Stimulated activated CD4-positive, alpha-beta T cell treated with anti-CD3 and anti-CD28 coated beads, Interleukin-12 subunit alpha, Interleukin-12 subunit beta, amount 100 ng/mL, for 48 hours (primary cell): ENCODE measurements around the gene SLC16A11.

Experiments
- DNase-seq, 3 donors: peaks; one replicate each; pipeline ENCODE4 v3.0.0-alpha.2; 2020; ENCODE audit warnings: low read depth in 2 of 3, low spot score in 1 of 3

SLC16A11 gene

DNA sequence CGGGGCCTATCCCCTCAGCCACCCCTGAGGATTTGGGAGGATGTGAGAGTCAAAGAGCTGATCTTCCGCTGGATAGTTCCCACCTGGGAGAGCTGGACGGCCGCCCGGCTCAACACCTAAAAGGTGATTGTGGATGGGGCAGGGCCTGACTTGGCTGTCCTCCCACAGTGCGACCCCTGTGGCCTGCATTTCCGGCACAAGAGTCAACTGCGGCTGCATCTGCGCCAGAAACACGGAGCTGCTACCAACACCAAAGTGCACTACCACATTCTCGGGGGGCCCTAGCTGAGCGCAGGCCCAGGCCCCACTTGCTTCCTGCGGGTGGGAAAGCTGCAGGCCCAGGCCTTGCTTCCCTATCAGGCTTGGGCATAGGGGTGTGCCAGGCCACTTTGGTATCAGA, 16.6 kb downstream of the SLC16A11 start:
- no peak for DNase-seq

- DNase-seq = no peak
Observed at GRCh38 chr17:7026471-7027115, 17.3 kb downstream of the SLC16A11 start.

DNA sequence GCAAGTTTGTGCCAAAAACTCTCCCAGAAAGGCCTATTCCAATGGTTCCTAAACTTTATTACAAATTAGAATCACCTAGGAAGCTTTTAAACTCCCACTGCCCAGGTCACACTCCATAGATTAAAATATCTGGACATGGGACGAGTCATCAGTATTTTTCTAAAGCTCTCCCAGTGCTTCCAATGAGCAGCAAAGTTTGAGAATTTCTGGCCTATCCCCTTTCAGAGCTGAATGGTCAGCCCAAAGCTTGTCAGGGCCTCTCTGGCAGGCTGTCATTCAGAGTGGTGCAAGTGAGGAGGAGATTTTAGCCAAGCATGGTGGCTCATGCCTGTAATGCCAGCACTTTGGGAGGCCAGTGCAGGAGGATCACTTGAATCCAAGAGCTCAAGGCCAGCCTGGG, 18.6 kb downstream of the SLC16A11 start:
- DNase-seq = no peak

GRCh38 chr17:7024402-7024785, 19.5 kb downstream of the SLC16A11 start:
- DNase-seq = no peak

DNA sequence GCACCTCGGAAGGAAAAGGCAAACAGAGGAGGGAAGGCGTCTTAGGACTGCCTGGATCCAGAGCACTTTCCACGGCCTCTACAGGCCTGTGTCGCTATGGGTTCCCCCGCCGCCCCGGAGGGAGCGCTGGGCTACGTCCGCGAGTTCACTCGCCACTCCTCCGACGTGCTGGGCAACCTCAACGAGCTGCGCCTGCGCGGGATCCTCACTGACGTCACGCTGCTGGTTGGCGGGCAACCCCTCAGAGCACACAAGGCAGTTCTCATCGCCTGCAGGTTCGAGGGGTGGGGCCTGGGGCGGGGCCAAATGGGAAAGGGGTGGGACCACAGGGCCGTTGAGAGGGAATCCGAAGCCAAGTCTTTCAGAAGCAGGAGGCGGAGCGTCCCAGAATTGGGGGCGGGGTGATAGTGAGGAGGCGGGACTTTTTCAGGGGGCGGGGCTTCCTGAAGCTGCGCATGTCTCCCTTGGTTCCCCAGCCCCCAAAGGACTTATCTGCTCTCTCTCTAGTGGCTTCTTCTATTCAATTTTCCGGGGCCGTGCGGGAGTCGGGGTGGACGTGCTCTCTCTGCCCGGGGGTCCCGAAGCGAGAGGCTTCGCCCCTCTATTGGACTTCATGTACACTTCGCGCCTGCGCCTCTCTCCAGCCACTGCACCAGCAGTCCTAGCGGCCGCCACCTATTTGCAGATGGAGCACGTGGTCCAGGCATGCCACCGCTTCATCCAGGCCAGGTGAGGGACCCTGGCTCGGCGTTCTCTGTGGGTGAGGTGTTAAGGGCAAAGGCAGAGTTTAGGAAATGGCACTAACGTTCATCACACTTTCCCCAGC, 20.1 kb downstream of the SLC16A11 start:
- DNase-seq = peak; percentile 90 to 95 (median 95)

DNA sequence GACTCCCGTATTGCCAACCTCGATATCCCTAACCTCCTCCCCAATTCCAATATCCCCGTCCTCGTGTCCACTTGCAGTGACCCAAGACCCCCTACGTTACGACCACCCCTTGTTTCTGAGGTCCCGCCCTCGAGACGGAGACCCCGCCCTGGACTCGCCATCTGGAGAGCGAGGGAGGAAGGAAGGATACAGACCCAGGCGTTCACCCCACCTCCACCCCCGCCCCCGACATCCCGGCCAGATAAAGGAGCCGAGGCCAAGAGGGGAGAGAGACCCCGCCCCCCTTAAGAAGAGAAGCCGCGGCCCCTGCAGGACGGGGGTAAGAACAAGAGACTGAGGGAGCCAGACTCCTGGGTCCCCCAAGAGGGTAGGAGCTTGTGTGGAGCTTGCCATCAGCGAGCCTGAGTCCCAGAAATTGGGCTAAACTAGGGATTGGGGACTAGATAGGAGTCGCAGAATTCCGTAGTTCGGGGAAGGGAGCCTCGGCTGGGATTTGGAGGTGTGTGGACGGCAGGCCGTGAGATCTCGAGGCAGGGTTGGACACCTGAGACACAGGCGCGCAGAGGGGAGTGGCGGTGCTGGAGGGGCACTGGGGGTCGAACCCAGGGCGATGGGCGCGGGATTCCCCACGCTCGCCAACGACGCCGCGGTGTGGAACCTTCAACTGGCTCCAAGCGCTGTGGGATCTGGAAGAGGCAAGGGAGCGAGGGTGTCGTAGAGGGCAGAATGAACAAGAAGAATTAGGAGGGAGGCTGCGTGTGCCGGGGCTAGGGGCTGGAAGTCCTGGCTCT, 20.9 kb downstream of the SLC16A11 start, which contains the start of gene BCL6B:
Gene BCL6B, plus strand, starts transcription at position 270 of the 791 bp plus-strand sequence. CDS start 622 bp downstream, outside the sequence.
- DNase-seq = no peak

- peak; percentile 65 to 79 (median 76) for DNase-seq
Observed at GRCh38 chr17:7021993-7022778, 21.7 kb downstream of the SLC16A11 start.

DNA sequence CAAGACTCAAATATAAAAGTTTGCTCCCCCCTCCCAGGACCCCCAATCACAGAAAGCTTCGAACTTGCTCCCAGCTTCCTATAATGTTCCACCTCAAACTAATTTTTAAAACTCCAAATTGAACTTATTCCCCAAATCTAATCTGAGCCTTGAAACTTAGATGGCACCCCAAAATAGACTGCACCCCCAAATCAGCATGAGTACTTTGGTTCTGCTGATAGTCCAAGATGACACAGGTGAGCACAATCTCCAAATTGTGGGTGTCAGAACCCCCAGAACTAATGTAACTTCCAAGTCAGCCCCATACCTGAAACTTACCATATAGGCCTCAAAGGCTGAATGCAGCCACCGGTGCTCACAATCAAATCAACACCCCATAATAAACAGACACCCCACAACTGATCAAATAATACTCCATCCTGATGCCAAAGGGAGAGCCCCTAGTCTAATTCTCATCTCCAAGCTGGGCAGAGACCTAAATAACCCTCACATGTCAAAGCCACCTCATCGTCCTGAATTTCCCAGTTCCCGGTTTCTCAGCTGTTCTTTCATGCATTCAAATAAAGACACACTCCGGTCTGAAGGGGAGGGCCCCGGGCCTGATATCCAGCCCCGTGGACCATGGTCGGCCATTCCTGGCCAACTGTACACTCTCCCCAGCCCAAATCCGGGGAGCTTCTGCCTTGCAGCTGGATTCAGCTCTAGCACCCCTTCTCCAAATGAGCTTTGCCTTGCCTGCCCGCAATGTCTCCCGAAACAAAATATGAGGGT, 22.8 kb downstream of the SLC16A11 start:
- DNase-seq = no peak

DNA sequence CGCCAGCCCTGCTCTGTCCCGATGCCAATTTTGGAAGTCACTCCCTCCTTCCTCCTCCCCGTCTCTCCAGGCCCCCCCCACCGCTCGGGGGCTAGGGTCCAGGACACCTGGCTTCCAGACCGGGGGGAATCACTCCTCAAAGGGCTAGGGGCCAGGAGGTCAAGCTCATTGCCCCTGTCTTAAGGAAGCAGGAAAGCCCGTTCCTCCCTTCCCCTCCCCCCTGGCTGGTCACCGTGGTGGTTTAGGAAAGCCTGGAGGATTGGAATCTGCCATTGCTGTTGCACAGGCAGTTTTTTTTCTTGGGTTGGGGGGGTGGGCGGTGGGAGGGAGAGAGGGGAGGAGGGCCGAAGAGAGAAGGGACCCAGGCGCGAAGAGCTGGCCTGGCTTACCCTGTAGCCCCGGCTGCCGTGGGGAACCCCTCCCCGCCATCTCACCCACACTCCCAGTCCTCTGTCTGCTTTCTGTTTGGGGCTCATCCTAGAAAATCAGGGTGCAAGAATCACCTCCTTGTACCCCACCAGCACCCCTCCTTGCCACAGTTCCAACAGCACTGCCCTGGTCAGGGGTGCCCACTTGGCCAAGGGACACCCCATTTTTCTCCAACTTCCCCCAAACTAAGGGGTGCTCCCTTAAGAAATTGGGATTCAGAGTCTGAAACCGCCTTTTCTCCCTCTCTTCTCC, 23.9 kb downstream of the SLC16A11 start:
- no peak for DNase-seq

DNA sequence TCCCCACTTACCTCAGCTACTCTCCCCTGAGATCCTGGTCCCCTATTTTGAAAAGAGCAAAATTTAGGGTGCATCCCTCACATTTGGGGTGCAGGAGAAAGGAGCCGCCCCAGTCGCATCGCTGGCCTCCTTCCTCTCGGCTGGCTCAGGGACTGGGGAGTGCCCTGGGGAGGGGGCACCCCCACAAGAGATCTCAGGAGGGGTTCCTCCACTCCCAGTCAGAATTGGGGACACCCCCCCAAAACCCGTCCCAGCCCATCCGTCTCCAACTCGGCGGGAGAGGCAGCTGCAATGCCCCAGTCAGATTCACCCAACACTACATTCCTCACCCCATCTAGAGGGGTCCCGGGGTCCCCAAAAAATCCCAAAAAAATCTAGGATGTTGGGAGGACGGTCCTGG, 24.5 kb downstream of the SLC16A11 start:
- no peak for DNase-seq

- no peak for DNase-seq
Observed at GRCh38 chr17:7018331-7018964, 25.4 kb downstream of the SLC16A11 start.

- no peak for DNase-seq
Observed at GRCh38 chr17:7017827-7018200, 26.1 kb downstream of the SLC16A11 start.

GRCh38 chr17:7016886-7017826, 26.7 kb downstream of the SLC16A11 start:
- no peak for DNase-seq

- no peak for DNase-seq
Observed at GRCh38 chr17:7016418-7016817, 27.5 kb downstream of the SLC16A11 start.

DNA sequence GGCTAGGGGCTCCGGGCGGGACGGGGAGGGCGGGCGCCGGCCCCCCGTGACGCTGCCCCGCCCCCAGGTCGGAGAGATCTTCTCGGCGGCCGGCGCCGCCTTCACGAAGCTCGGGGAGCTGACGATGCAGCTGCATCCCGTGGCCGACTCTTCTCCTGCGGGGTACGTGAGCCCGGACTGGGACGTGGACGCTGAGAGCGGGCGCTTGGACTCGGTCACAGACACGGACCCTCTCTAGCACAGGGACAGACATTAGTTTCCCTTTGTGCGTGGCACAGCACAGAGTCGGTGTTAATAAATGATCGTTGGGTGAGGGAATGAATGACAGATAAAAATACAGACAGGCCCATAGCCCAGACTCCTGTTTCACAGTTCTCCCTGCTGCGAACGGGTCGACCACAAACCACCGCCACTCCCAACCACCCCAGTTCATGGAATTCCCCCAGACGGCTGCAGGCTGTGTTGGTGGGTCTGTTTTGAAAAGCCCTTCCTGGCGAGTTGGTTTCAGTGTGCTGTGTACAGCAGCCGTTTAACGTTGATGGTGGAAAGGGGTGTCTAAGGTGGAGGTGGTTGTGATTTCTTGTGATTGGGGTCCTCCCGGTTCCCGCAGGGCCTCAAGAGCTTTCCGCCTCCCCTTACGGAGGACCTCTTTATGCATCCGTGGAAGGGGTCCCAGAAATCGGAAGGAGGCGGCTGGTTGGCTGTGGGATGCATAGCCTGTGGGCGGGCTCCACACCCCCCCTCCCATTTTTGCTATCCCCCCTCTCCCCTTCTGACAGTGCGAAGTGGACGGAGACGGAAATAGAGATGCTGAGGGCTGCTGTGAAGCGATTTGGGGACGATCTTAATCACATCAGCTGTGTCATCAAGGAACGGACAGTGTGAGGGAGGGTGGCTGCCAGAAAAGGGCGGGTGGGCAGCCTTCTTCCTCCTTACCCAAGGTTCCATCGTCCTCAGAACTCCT, 28.6 kb downstream of the SLC16A11 start:
- DNase-seq = peak; percentile 55 to 76 (median 66)

DNA sequence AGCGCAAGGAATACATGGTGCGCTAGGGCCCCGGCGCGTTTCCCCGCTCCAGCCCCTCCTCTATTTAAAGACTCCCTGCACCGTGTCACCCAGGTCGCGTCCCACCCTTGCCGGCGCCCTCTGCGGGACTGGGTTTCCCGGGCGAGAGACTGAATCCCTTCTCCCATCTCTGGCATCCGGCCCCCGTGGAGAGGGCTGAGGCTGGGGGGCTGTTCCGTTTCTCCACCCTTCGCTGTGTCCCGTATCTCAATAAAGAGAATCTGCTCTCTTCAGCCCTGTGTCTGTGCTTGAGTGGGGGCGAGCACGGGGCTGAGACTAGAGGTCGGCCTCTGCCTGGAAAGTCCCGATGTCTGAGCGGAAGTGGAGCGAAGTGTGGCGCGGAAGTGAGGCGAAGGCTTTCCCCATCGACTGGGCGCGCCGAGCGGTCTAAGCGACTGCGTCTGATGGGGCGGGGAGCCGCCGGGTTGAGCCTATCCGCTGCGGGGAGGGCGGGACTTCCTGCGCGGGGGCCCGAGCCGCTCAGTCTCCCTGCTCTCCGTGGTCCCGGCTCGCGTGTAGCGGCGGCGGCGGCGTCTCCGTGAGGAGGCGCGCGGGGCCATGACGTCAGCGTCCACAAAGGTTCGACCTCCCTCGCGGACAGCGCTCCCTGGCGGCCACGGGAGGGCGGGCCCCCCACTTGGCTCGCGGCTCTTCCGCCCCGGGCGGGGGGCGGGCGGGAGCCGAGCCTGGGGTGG, 29.5 kb downstream of the SLC16A11 start:
- peak; percentile 90 to 96 (median 96) for DNase-seq
